A673 (cell line): ENCODE data around the gene AQP11.
A peak's percentile ranks its signal among the peaks of the same experiment; 100 is the strongest.

Experiments used
- EZH2 ChIP-seq: fragments of 200-600 bp; sonication (generic); IDR thresholded peaks from 2 replicates; pipeline ENCODE4 v1.6.1; 2017; ENCODE audit warnings: borderline replicate concordance, low read depth, mild to moderate bottlenecking, mixed read lengths, antibody characterized with exemption, low read length; ENCODE audit not compliant: poor library complexity, severe bottlenecking
- TF ChIP-seq, protein P1 (sequence below): fragments of 300-800, 200-600 bp; sonication (generic); conservative IDR thresholded peaks from 2 replicates; pipeline ENCODE4 v1.5.1; 2017; ENCODE audit warnings: low read depth, mild to moderate bottlenecking, antibody characterized with exemption, low read length, moderate library complexity, mixed read lengths

DNA sequence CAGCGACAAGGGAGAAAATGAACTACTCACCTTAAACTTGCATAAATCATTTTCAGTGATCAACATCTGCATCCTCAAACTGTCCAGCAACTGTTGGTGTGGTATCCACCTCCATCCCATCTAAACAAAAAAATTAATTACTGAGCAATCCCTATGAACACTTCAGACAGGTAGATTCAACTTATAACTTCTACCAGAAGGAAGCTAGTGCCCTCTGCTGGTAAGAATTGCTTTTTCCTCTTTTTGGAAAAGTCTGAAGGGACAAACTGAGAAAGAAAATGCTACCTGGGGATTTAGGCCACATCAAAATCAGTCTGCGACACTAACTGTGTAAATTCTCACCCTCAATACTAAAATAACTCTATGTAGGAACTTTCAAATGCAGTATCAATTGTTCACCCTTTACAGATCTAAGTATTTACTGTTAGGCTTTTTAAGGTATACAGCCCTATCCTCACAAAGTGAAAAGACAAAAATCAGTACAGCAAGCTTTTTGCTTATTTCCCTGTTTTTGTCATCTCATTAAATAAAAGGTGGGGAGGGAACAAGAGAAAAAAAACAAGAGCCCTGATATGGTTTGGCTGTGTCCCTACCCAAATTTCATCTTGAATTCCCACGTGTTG is 29.9 kb downstream of the AQP11 start:
- TF ChIP-seq, protein P1, sequence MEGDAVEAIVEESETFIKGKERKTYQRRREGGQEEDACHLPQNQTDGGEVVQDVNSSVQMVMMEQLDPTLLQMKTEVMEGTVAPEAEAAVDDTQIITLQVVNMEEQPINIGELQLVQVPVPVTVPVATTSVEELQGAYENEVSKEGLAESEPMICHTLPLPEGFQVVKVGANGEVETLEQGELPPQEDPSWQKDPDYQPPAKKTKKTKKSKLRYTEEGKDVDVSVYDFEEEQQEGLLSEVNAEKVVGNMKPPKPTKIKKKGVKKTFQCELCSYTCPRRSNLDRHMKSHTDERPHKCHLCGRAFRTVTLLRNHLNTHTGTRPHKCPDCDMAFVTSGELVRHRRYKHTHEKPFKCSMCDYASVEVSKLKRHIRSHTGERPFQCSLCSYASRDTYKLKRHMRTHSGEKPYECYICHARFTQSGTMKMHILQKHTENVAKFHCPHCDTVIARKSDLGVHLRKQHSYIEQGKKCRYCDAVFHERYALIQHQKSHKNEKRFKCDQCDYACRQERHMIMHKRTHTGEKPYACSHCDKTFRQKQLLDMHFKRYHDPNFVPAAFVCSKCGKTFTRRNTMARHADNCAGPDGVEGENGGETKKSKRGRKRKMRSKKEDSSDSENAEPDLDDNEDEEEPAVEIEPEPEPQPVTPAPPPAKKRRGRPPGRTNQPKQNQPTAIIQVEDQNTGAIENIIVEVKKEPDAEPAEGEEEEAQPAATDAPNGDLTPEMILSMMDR: peak; percentile 86
- no peak for TF ChIP-seq EZH2
